Right renal cortex interstitium (tissue), 3 donors: ENCODE results near the gene PHF20. TPM values are rescaled to one million over a fixed set of nuclear protein-coding genes. Genes with fewer than 3 reads are reported as not detected.
"Not testable (repeated sequence)": the region's sequence is repeated elsewhere in the genome, so short reads cannot be mapped to it uniquely, and the experiment has no call there.

Source experiments
- DNase-seq, 3 donors: peaks; one replicate each; pipeline ENCODE4 v3.0.0-alpha.2; 2013; ENCODE audit warnings: low read depth in 3 of 3, low spot score in 2 of 3
- polyA plus RNA-seq, 3 donors: library from polyadenylated mRNA; unstranded; fragments of 120-200 nt; gene quantifications; one replicate each; pipeline ENCODE4 v1.2.1, GENCODE V29; 2013; ENCODE audit not compliant: insufficient read length in 3 of 3

The PHF20 gene
- polyA plus RNA-seq, 3 donors: 38.7 to 43.9 (median 41.6) TPM

GRCh38 chr20:35738410-35739179 is 33.2 kb upstream of the PHF20 start:
- no peak for DNase-seq

GRCh38 chr20:35739294-35740163 is 32.3 kb upstream of the PHF20 start:
- no peak for DNase-seq

- DNase-seq: peak; percentile 100
These were observed 29.7 kb upstream of the PHF20 start, which contains the start of gene RBM39 for GRCh38 chr20:35741892-35742740. Gene RBM39 (minus strand): TSS chr20:35742260. CDS start chr20:35740874, 1,386 bp downstream.

DNA sequence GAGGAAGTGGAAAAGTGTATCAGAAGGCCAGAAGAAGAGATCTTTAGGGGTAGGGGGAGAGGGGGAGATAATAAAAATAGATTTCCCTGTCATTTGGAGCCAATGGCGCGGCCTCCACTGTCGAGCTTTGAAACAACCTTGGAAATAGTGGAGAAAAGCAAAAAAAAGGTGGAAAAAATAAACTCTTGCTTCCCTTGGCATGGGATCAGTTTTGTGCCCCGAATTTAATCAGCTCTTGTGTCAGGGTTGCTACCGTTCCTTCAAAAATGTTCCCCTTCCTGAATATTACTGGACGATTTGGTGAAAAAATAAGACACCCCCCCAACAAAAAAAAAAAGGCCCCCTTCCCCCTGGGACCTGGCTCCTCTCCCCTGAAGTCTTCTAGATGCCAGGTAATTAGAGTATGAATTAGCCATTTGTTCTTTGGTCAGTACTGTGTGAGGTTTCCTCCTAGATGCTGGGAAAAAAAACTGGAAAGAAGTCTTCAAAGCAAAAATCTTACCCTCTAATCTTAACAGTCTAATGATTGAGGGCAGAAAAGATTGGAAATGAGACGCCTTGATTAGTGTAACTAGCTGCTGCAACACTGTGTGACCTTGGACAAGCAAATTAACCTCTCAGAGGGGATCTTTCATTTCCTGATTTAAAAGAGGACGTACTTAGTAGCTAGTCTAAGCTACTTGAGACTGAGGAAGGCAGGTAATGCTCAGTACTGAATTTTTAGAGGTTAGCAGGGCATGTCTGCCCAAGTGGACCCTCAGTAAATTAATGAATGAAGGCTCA is 28.9 kb upstream of the PHF20 start:
- peak; percentile 25 to 31 (median 26) for DNase-seq

DNA sequence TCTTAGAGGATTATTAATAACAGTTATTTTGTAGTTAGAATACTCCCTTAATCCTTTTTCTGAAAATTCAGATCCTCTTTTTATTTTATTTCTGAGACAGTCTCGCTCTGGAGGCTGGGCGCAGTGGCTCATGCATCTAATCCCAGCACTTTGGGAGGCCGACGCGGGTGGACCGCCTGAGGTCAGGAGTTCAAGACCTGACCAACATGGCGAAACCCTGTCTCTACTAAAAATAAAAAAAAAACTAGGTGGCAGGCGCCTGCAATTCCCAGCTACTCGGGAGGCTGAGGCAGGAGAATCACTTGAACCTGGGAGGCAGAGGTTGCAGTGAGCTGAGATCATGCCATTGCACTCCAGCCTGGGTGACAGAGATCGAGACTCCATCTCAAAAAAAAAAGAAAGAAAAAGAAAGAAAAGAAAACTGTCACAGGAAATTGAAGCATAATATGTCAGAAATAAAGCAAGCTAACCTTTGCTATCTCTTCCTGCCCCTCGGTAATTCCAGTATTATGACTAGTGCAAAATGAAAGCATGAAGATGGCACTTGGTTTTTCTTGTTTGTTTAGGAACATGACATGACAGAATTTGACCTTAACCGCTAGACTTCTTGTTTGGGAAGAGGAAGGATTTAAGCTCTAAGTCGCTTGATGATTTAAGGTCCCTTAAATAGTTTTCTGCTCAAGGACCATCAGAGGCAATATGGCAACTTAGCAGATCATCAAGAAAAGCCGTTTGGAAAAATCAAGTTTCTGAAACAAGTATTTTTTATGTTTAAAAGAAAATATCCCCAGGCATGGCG is 27.9 kb upstream of the PHF20 start:
- DNase-seq: no peak

DNA sequence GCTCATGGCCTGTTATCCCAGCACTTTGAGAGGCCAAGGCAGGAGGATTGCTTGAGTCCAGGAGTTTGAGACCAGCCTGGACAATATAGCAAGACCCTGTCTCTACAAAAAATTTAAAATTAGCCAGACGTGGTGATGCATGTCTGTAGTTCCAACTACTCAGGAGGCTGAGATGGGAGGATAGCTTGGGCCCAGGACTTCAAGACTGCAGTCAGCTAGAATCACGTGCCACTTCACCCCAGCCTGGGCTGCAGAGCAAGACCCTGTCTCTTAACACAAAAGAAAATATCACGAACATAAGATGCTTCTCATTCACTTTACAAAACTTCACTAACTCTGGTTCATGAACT is 27.3 kb upstream of the PHF20 start:
- not testable (repeated sequence) for DNase-seq

DNA sequence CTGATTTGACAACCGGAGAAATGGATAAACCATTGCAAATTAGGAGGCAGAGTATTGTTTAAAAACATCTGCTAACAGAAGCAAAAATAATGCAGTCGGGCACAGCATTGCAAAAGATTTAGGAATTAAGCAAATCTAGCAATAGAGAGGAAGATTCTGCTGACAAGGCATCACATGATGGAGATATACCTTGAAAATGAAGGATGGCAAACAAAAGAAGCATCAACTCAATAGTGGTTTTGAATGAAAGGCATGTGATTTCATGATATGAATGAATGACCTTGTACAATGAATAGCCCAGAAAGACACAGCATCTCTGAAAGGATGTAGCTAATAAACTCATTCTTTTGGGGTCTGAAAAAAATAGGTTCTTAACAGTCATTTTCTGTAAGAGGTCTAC is 21.2 kb upstream of the PHF20 start:
- no peak for DNase-seq

DNA sequence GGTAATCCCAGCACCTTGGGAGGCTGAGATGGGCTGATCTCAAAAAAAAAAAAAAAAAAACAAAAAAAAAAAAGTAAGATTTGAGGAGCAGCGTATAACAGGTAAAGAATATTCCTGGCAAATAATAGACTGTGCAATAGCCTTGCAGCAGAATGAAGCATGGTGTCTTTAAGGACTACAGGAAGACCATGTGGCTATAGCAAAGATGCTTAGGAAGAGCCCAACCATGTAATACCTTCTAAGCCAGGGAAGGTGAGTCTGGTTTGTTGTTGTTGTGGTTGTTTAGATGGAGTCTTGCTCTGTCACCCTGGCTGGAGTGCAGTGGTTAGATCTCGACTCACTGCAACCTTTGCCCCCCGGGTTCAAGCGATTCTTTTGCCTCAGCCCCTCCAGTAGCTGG is 15.4 kb upstream of the PHF20 start:
- no peak for DNase-seq

DNA sequence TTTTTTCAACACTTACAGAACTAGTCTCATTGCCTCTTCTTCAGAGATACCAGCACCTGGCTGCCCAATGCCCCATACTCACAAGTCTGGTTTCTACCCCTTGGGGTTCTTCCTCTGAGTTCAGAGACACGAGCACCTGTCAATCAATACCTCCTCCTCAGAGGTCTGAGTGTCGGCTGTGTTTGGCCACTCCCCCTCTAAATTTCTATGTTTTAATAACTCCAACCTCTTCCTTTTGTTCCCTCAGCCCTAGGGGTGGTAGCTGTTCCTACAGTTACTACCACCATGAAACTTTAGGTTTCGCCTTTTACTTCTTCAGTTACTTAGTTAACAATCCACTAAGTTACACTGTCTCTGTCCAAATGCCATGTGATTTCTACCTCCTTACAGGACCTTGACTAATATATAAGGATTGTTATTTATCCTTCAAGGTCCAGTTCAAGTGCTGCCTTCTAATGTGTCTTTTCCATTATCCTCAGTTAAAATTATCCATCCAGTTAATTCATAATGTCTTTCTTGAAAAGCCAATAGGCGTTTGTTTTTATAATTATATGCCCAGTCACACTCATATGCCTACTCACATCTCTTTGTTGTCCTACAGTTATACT is 14.6 kb upstream of the PHF20 start:
- DNase-seq: no peak

GRCh38 chr20:35761548-35761947 is 10.3 kb upstream of the PHF20 start:
- not testable (repeated sequence) for DNase-seq

- no peak for DNase-seq
These were observed 9.4 kb upstream of the PHF20 start for GRCh38 chr20:35762461-35762860.

DNA sequence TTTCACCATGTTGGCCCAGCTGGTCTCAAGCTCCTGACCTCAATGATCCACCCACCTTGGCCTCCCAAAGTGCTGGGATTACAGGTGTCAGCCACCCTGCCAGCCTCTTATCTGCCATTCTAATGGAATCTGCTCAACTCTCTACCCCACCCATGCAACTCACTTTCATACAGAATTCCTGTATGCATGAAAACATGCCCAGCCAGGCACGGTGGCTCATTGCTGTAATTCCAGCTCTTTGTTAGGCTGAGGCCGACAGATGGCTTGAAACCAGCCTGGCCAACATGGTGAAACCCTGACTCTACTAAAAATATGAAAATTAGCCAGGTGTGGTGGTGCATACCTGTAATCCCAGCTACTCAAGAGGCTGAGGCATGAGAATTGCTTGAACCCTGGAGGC is 6.9 kb upstream of the PHF20 start:
- DNase-seq: not testable (repeated sequence)

DNA sequence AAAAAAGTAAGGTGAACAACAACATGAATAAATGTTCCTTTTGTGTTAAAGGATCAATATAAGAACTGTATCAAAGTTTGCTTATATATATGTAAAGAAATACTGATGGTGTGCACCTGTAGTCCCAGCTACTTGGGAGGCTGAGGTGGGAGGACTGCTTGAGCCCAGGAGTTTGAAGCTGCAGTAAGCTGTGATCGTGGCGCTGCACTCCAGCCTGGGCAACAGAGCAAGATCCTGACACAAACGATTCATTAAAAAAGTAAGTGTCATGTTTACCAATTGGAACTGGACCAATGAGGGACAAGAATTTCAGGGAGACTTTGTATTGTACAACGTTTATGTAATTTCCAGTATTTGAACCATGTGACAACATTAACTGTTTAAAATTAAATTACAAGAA is 5.0 kb upstream of the PHF20 start:
- DNase-seq: no peak

- no peak for DNase-seq
These were observed 3.9 kb upstream of the PHF20 start for GRCh38 chr20:35767683-35768481.

- no peak for DNase-seq
These were observed 2.8 kb upstream of the PHF20 start for GRCh38 chr20:35768731-35769664.

- DNase-seq: no peak
These were observed 487 bp upstream of the PHF20 start for GRCh38 chr20:35771367-35771688.

GRCh38 chr20:35772563-35773058 is 796 bp downstream of the PHF20 start:
- DNase-seq: no peak
